Measurements from ENCODE around the gene CAMK2A.

CAMK2A gene

DNA sequence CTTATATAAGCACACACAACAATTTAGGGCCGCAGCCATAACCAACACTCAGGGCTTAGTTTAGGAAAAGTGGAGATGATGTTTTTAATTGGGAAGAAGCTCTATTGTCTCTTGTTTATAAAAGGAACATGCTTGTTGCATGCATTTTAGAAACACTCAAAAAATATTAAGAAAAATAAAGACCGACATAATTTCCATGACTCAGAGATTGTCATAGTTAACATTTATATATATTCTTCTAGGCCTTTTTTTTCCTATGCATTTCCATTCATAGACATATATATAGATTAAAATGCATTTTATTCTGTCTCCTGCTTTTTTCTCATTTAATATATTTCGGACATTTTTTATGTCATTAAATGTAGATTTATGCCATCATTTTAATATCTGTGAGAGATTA, 26.7 kb upstream of the CAMK2A start:
- no peak for DNase-seq (ENCODE audit: low read depth in 2 of 2)

DNA sequence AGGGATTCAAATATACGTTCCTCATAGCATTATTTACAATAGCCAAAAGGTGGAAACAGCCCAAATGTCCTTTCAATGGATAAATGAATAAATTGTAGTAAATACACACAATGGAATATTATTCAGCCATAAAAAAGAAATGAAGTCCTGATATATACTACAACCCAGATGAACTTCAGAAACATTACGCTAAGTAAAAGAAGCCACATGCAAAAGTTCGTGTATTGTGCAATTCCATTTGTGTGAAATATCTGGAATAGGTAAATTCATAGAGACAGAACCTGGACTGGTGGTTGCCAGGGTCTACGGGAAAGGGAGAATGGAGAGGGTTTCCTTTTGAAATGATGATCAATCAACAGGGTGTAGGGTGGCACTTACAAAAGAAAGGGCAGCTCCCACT, 25.7 kb upstream of the CAMK2A start:
- no peak for DNase-seq (ENCODE audit: low read depth in 2 of 2)

DNA sequence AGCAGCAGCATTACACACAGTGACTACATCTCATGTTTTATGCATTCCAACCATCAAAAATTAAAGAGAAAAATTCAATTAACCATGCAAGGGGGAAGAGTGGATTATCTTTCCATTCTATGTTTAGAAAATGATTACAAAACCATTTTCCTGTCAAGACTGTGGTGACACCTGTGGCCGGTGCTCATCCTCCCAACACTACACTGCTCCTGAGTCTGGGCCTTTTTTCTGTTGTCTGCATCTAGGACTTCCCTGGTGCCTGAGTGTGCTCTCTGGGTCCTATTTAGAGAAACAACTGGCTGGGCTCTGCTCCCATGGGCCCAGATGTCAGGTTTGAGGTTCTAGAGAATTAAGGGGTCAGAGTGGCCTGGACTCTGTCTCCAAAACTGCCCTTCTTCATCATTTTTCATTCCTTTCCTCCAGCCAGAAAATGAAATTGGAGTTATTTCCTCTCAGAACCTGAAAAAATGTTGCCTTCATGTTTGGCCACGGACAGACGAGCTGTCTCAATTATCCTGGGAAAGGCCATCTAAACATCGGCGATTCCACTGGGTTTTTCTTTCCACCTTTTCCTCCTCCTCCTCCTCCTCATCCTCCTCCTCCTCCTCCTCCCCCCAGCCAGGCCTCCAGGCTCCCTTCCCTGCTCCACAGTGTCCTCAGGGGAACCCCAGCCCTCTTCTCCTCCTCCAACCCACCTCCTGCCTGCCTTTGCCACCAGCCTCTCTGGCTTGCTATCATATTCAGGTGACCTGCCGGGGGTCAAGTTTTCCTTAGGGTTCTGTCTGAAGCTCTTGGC, 24.5 kb upstream of the CAMK2A start:
- DNase-seq (ENCODE audit: low read depth in 2 of 2) = no peak

DNA sequence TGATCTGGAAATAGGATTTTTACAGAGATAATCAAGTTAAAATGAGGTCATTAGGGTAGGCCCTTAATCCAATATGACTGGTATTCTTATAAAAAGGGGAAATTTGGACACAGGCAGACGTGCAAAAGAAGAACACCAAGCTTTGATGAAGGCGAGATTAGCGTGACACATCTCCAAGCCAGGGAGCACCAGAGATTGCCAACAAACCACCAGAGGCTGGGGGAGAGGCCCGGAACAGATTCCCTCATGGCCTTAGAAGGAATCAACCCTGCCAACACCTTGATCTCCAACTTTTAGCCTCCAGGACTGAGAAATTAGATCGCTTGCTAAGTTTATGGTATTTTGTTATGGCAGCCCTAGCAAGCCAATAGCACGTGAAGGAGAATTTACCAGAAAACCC, 23.9 kb upstream of the CAMK2A start:
- no peak for DNase-seq (ENCODE audit: low read depth in 2 of 2)

DNA sequence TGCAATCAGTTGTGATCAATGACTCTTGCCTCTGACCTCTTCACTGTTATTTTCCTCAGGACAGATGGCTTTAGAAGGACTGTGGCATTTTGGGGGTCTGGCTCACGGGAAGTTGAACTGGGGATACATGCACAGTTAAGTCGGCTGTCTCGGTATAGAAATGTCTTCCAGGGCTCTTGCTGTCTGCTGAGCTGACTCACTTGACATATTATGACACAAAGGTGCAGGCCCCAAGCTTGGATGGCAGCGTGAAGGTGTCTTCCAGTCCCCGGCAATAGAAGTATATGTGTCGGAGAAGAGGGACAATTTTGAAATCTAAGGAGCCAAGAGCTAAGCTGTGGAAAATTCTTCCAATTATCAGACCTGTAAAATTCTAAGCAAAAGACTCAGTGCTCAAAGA, 22.9 kb upstream of the CAMK2A start:
- no peak for DNase-seq (ENCODE audit: low read depth in 2 of 2)

DNA sequence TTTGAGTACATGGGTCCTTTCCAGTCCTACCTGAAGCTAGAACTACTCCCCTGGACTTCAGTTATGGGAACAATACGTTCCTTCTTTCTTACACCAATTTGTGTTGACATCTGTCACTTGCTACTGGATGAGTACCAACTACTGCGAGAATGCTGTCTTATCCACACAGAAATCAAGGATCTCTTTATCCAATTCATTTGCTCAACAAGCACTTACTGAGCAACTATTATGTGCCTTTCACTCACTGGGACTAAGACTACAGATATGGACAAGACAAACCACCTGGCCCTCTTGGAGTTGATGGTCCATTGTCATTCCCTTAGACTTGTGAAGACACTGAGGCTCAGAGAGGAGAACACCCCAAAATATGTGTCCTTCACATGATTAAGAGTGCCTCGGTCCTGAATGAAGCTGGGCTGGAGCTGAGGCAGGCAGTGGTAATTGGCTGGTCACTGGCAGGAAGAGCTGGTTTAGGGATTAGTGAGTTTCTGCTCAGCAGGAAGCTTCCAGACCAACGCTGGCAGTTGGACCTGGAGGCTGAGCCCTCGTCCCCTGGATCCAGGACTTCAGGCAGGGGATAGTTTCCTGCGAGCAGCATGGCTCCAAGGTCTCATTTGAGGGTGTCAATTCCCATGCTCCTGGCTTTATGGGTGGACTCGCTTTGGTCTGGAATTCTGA, 21.6 kb upstream of the CAMK2A start:
- no peak for DNase-seq (ENCODE audit: low read depth in 2 of 2)

DNA sequence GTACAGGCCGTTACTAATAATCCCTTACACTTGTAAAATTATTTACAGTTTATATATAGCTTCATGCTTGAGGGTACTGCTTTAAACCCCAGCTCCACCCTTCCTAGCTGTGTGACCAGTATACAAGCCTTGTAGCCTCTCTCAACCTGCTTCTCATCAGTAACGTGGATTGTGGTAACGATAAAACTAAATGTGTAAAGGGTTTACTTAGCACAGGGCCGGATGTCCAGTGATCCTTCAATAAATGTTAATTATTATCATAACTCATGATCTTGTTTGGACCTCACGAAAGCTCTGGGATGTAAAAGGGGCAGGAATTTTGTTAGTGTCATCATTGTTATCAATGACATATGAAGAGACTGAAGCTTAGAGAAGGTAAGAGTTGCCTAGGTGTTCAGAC, 20.7 kb upstream of the CAMK2A start:
- no peak for DNase-seq (ENCODE audit: low read depth in 2 of 2)

DNA sequence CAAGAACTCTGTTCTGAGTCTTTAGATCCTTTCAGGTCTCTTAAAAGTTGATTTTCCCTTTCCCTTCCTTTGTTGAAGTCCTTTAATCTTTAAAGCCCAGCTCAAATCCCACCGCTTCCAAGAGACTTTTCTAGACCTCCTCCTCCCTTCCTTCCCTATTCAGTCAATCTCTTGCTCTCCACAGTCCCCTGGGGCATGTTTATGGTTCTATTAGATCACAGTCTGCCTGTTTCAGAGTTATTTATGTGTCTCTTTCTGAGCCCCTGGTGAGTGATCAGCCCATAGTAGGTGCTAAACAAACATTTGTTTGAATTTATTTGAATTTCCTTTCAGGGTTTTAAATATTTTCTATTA, 20.3 kb upstream of the CAMK2A start:
- no peak for DNase-seq (ENCODE audit: low read depth in 2 of 2)

DNA sequence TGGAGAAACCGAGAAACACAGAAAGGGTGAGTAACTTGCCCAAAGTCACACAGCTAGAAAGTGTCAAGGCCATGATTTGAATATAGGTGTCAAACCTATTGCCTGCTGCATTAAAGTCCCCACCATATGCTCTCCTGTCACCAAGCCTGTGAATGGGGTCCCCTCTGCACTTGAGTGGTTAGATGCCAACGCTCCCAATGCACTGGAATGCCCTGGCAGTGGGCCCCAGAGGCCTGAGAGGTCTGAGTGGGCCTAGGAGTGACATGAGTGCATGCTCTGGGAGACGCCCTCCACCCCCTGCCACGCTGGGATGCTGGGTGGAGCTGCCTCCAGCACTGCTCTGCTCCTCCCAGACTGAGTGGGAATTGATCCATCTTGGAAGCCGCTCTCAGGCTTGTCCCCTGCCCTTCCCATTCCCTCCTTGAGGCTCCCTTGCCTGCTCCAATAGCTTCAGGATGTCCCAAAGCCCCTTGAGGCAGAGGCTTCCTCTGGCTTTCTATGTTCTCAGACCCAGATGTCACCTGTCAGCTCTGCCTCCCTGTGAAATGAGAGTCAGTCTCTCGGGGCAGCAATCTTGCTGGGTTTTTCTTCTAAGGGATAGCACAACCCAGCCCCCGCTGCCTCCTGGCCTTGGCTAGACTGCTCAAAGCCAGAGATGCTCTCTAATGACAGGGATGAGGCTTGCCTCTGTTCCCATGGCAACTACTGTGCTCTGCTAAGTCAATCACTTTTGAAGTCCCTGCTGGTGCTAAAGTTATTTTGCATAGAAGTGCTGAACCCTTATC, 19.7 kb upstream of the CAMK2A start:
- no peak for DNase-seq (ENCODE audit: low read depth in 2 of 2)

DNA sequence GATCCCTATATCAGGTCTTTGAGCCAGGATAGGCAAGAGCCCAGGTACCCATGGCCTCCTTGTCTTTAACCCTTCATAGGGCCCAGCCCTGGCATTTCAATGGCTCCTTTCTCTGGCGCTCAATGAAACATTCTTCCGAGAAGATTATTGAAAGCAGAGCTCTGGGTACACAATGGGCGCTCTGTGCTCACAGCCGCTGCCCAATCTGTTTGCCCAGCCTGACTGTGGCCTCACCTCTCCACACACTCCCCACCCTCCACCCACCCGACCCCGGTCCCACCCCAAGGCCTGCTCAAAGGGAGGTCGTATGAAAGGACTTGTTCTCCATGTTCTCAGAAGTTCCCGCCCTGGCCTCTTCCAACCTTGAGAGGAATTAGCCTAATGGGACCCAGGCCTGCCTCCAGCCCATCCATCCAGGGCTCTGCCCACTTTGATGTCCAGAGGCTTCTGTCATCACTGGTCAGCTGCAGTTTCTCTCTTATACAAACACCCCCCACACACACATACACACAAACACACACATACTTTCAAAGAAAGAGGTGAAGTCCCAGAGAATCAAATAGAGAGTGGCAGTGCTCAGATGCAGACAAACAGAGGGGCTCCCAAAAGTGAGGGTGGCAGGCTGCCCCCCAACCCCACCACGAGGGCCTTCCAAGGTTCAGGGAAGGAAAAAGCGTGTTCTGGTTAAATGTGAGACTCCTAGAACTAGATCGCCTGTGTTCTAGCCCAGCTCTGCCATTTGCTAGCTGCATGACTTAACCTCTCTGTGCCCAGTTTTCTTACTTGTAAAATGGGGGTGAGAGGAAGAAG, 18.2 kb upstream of the CAMK2A start:
- DNase-seq (ENCODE audit: low read depth in 2 of 2) = no peak

DNA sequence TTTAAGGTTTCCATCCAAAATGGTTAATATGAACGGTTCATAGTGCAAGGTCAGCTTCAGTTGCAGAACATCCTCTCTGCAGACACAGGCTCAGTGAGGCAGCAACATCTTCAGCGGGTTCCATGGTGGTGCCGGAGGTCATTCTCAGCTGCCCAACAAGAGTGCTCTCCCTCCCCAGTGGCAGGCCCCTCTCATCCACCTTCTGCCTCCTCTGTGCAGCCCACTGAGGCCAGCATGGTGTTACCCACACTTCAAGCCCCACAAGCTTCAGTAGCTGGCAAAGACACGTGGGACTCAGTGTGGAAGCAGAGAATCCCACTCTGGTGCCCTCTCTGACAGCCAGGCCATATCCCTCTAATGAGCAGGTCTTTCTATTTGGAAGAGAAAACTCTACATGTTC, 17.2 kb upstream of the CAMK2A start:
- DNase-seq (ENCODE audit: low read depth in 2 of 2) = no peak

DNA sequence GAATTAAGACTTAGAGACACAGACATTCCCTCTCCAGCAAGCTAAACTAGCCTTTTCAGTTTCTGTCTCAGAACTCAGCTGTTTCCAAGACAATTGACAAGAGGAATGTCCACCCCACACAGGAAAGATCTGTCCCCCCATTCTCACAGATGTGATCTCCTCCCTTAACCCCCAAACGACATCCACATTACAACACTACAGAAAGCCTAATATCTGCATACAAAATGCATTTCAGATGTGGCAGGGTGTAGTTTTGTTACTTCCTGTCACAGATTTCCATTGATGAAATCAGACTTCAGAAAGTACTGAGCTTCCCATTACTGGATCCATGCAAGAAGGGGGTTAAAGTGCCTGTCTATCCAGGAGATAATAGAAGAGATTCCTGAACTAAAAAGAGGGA, 16.0 kb upstream of the CAMK2A start:
- DNase-seq (ENCODE audit: low read depth in 2 of 2) = no peak

DNA sequence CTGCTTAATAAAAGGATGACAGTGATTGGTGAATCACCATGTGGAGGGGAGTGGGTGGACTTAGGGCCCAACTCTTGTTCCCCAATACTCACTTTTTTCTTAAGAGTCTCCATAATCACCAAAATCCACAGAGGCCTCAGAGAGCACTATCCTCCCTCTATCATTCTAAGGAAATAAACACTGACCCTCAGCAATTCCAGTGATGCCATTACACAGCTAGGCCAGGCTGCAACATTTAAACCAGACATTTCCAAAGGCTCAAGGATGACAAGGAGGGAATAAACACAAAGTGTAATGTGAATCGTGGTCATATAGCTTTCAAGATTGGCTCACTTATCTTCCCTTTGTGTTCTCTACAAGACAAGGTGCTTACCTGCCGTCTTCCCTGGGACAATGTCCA, 15.5 kb upstream of the CAMK2A start:
- DNase-seq (ENCODE audit: low read depth in 2 of 2) = no peak

DNA sequence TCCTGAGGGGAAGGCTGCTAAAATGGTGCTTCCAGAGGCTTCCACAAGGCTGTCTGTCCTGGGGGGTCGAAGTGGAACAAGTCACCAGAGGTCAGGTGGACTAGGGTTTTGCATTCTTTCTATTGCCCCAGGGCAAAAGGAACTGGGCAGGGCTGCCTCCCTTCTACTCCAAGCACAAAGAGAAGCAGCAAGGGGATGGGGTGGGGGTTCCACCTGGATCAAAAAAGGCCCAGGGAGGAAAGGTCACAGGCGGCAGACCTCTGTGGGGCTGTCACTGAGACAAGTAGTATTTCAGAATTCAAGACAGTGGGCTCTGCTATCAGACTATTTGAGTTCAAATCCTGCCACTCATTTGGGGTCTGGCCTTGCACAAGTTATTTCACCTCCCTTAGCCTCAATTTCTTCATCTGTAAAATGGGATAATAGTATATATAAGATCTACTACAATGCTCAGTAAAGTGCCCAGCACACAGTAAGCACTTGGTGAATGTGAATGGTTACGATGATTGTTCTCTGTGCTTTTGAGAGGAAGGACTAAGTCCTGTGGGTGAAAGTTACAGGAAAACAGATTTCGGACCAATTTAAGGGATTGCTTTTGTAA, 15.0 kb upstream of the CAMK2A start:
- DNase-seq (ENCODE audit: low read depth in 2 of 2) = no peak

DNA sequence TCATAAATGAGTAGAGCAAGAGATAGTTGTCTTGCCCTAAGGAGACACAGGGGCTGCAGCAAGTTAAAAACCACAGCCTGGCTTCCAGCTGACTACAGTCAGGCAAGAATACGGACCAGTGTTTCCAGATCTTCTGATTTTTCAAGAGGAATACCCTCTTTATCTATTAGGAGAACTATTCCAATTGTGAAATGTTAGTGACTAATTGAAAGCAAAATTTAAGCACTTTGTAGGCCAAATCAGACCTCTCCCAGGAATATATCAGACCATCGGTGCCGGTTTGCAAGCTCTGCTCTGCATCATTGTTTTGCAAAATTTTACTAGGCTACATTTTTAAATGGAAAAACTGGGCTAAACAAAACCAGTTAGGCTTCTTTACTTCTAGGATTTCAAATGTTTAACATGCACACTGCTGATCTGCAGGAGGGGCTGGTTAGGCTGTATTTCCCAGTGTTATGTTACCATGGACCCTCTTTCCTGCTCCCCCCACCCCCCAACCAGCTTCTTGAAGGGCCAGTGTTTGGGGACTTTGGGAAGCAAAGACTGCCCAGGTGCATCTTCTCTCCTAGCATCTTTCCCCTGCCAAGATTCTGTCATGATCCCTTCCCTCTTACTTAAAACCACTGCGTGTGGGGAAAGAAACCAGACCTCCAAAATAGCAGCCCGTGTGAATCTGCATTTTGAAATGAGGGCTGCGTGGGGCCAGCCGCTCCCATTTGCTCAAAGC, 14.2 kb upstream of the CAMK2A start:
- no peak for DNase-seq (ENCODE audit: low read depth in 2 of 2)

DNA sequence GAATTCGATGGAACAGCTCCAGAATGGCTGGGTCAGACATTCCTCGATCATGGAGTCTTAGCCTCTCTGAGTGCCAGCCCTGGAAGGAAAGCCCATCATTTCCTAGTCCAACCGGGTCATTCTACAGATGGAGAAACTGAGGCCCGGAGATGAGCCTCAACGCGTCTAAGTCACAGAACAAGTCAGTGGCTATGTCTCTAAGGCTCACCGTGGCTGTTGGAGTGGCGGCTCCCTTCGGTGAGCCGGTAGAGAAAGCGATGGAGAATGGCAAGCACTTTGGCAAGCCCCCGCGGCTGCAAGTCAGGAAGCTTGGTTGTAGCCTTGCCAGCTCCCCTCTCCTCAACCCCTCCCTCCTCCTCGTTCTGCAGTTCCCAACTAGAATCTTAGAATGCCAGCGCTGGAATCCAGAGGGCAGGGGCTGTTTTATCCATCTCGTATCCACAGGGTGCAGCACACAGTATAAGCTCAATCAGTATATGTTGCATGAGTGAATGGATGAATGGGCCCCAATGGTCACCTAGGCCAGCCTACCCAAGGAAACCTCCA, 13.6 kb upstream of the CAMK2A start:
- DNase-seq (ENCODE audit: low read depth in 2 of 2) = no peak

DNA sequence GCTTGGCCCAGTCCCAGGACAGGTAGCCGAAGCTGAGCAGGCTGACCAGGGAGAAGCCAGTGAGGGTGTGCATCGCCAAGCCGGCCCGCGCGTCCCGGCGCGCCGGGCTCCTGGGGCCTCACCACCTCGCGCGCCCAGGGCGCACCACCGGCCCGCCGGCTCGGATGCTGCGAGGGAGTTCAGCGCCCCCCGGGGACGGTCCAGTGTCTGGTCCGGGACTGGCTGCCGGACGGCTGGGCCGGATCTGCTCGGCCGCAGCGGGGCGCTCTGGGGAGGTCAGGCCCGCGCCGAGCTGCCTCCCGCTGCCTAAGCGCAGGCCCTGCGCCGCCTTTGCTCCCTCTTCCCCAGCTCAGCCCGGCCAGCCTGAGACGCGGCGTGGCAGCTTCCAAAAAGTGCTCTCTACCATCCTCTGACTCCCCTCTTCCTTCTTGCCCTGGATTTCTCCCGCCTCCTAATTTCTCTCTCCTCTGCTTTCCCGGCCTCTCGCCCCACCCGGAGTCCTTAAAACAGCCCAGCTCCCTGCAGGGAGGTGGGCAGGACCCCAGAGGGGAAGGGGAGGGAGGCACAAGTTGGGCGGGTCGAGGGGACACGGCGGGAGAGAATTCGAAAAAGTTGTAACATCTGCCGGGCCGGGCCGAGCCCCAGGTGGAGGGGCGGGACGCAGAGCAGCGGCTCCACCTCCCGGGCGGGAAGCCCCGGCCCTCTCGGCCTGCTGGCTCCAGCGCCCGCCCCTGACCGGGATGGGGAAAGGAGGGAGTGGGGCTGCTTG, 12.9 kb upstream of the CAMK2A start, which contains the start of gene ARSI:
TSS of gene ARSI (minus strand) at position 605 of the 769 bp plus-strand sequence. CDS start at position 73, 532 bp downstream.
- DNase-seq (ENCODE audit: low read depth in 2 of 2) = no peak

DNA sequence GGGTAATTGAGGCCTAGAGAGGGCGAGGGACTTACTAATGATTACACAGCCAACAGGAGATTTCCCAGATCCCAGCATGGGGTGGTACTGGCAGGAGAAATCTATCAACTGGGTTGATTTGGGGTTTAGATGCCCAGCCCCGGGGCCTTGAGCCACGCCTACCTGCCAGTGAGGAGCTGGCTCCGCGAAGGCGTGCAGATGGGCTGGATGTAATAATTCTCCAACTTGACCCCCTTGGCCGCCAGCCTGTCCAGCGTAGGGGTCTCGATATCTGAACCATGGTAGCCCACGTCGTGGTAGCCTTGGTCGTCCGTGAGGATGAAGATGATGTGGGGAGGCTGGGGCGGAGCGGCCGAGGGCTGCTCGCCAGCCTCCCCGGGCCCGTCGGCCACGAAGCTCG, 12.3 kb upstream of the CAMK2A start:
- DNase-seq (ENCODE audit: low read depth in 2 of 2) = no peak

DNA sequence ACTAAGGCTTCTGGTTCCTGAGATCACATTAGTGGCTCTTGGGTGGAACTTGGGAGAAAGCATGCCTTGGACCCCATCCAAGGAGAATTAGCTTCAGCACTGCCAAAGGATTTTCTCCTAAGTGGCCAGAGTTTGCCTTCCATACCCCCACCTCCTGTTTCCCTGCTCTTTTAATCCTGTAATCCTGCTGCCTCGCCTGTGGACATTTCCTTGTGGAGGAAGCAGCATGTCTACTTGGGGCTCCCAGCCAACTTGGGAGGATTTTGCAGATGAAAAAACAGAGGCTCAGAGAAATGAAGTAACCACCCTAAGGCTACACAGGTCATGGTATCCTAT, 11.6 kb upstream of the CAMK2A start:
- DNase-seq (ENCODE audit: low read depth in 2 of 2) = no peak
